Fibroblast of the aortic adventitia (primary cell): ENCODE measurements around the gene NRG2. TPM values are rescaled to one million over a fixed set of nuclear protein-coding genes. Genes with fewer than 3 reads are reported as not detected.

Experiments used
- DNase-seq: peaks from one replicate; pipeline ENCODE4 v3.0.0-alpha.2; 2010; ENCODE audit warnings: low read depth
- H3K4me3 ChIP-seq: 2 replicates; pipeline ENCODE4 v1.5.1; 2011; ENCODE audit warnings: low read depth, mild to moderate bottlenecking, control low read depth, low read length, moderate library complexity
- CTCF ChIP-seq: IDR thresholded peaks from 2 replicates; pipeline ENCODE4 v1.5.1; 2011; ENCODE audit warnings: mild to moderate bottlenecking, low read length, control low read depth, inconsistent platforms; ENCODE audit not compliant: insufficient read depth
- total RNA-seq: library from RNA; depleted of rRNA; stranded (reverse); fragments of >200 nt; gene quantifications from 2 replicates; pipeline ENCODE4 v1.2.3, GENCODE V29; 2012; ENCODE audit warnings: low replicate concordance

Gene NRG2
- total RNA-seq, 1 donor, result 0.36 TPM

- no peak overlapping the region for H3K4me3 ChIP-seq
- DNase-seq, result peak; percentile 4
- TF ChIP-seq CTCF, result no peak
Measured at GRCh38 chr5:139925650-139926640, 117.2 kb downstream of the NRG2 start.

GRCh38 chr5:139925216-139925562 lies 117.9 kb downstream of the NRG2 start:
- DNase-seq, result no peak
- no peak for TF ChIP-seq CTCF
- H3K4me3 ChIP-seq, result no peak overlapping the region

GRCh38 chr5:139924294-139925215 lies 118.5 kb downstream of the NRG2 start:
- H3K4me3 ChIP-seq, result no peak overlapping the region
- DNase-seq, result no peak
- no peak for TF ChIP-seq CTCF

GRCh38 chr5:139919308-139919707 lies 123.8 kb downstream of the NRG2 start:
- no peak overlapping the region for H3K4me3 ChIP-seq
- TF ChIP-seq CTCF, result no peak
- peak; percentile 53 for DNase-seq

- H3K4me3 ChIP-seq, result no peak overlapping the region
- no peak for TF ChIP-seq CTCF
- DNase-seq, result no peak
Measured at GRCh38 chr5:139915834-139916233, 127.3 kb downstream of the NRG2 start.

GRCh38 chr5:139915266-139915665 lies 127.8 kb downstream of the NRG2 start:
- H3K4me3 ChIP-seq, result no peak overlapping the region
- DNase-seq, result no peak
- no peak for TF ChIP-seq CTCF
